ENCODE measurements around the gene CLMN.
"Not testable (repeated sequence)": the region's sequence is repeated elsewhere in the genome, so short reads cannot be mapped to it uniquely, and the experiment has no call there.

Gene CLMN

GRCh38 chr14:95142208-95142607 is 177.5 kb downstream of the CLMN start:
- no peak for DNase-seq (ENCODE audit: extremely low read depth in 1 of 2, low read depth in 1 of 2)

DNA sequence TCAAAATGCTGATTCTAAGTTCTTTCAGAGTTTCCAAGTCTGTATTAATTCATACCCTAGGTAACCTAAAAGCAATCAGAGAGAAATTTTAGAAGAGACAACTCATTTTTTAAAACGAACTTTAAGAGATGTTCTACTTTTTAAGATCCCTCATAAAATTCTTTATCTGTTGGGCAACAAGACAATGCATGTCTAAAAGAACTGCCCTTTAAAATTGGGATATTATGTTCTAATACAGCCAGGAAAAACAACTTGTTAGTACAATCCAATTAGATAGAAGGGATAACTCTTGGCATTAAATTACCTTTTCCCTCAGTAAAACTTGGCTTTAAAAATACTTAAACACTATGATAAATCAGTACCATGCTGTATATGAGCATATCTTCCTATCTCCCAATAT is 178.0 kb downstream of the CLMN start:
- no peak for DNase-seq (ENCODE audit: extremely low read depth in 1 of 2, low read depth in 1 of 2)

GRCh38 chr14:95140060-95140858 is 179.4 kb downstream of the CLMN start:
- DNase-seq (ENCODE audit: extremely low read depth in 1 of 2, low read depth in 1 of 2) = no peak

- DNase-seq (ENCODE audit: extremely low read depth in 1 of 2, low read depth in 1 of 2) = no peak
Measured at GRCh38 chr14:95138876-95139275, 180.8 kb downstream of the CLMN start.

GRCh38 chr14:95138455-95138854 is 181.3 kb downstream of the CLMN start:
- not testable (repeated sequence) for DNase-seq (ENCODE audit: extremely low read depth in 1 of 2, low read depth in 1 of 2)

DNA sequence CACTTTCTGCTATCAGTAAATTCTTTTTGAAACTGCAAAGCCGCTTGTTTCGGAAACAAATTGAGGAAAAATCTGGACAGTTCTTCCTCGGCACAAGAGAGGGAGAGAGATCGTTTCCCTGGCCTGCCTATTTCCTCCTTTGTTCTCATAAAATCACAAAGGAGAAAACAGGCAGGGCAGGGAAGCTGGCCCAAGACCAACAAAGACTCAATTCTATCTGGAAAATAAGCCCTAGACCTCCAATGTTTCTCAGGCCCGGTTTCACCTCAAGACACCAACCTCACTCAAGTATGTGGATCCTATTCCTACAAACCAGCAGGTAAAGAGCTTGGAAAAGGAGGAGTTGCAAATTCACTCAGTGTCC is 181.9 kb downstream of the CLMN start:
- DNase-seq (ENCODE audit: extremely low read depth in 1 of 2, low read depth in 1 of 2) = no peak

- DNase-seq (ENCODE audit: extremely low read depth in 1 of 2, low read depth in 1 of 2) = no peak
Measured at GRCh38 chr14:95137164-95137803, 182.4 kb downstream of the CLMN start.

DNA sequence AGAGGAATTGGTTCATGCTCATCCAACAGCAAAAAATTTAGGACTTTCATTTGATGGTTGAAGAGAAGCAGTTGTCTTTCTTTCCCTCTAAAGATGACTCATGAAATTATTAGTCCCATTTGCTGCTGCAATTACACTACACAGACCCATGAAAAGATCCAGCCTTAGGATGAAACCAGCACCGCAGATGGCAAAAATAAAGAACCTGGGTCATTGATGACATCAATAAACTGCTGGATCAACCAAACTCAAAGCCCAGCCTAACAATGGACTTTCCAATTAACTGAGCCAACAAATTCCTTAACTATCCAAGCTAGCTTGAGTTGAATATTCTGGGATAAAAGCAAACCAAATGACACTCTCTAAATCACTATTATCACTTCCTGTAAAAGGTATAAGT is 183.1 kb downstream of the CLMN start:
- DNase-seq (ENCODE audit: extremely low read depth in 1 of 2, low read depth in 1 of 2) = no peak

- no peak for DNase-seq (ENCODE audit: extremely low read depth in 1 of 2, low read depth in 1 of 2)
Measured at GRCh38 chr14:95134304-95134933, 185.3 kb downstream of the CLMN start.

DNA sequence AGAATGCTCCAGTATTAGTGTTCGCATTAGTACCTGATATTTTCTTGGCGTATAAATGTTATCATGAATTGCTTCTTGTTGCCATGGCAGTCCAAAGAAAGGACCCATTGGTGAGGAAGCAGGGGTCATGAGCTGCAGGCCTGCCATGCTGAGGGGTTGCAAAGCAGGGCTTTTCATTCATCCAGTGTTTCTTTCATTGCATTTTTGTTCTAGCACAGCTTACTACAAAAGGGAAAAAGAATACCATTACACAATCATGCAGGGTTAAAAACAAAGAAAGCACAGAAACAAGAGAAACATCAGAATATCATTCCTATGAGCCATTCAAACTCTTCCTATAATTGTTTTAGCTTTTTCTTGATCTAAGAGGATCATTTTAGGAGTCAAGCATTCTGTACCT is 186.4 kb downstream of the CLMN start:
- DNase-seq (ENCODE audit: extremely low read depth in 1 of 2, low read depth in 1 of 2) = no peak

DNA sequence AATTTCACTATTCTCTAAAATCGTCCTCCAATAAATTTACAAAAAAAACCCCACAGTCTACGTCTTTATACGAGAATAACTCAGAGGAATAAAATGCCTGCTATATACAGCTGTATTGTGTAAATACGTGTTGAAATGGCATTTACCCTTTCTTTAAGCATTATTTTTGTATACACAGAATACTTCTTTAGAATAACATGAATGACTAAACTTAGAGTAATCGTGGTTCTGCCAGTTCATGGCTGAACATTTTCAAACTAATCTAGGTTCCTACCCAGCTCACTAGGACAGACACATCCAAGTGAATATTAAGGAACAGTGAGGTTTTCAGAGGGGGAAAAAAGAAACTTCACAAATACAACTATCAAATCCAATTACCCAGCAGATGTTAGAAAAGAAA is 186.9 kb downstream of the CLMN start:
- no peak for DNase-seq (ENCODE audit: extremely low read depth in 1 of 2, low read depth in 1 of 2)

Data from stimulated activated CD8-positive, alpha-beta memory T cell treated with anti-CD3 and anti-CD28 coated beads, Interleukin-7, amount 100 ng/mL, for 48 hours (primary cell).